Heart right ventricle (tissue), 16 donors: ENCODE results near the gene TEPSIN. TPM values are rescaled to one million over a fixed set of nuclear protein-coding genes. Genes with fewer than 3 reads are reported as not detected.

Experiments
- ATAC-seq, 8 donors: fragments of 200-7000 bp; cut with Tn5 transposase; one replicate each; pipeline ENCODE4 v1.9.1; 2020; ENCODE audit warnings: mild to moderate bottlenecking in 8 of 8, moderate library complexity in 8 of 8, moderate number of reproducible peaks in 1 of 8
- DNase-seq, 2 donors: peaks; one replicate each; pipeline ENCODE4 v3.0.0-alpha.2; 2020
- H3K27ac ChIP-seq, 10 donors: fragments of 200-600 bp; sonication (generic) in 2 of 10; one replicate each; pipeline versions ENCODE4 v1.5.0 to v1.8.0; 2020 to 2022; ENCODE audit warnings: mild to moderate bottlenecking in 3 of 10
- H3K27me3 ChIP-seq, 7 donors: fragments of 200-600 bp; one replicate each; pipeline ENCODE4 v1.8.0; 2021 to 2022; ENCODE audit warnings: mild to moderate bottlenecking in 2 of 7
- H3K36me3 ChIP-seq, 9 donors: fragments of 200-600 bp; sonication (generic) in 1 of 9; one replicate each; pipeline versions ENCODE4 v1.5.0 to v1.8.0; 2020 to 2022; ENCODE audit warnings: mild to moderate bottlenecking in 2 of 9
- H3K4me1 ChIP-seq, 9 donors: fragments of 200-600 bp; sonication (generic) in 1 of 9; one replicate each; pipeline versions ENCODE4 v1.5.0 to v1.8.0; 2020 to 2022; ENCODE audit warnings: mild to moderate bottlenecking in 4 of 9
- H3K4me3 ChIP-seq, 10 donors: fragments of 200-600 bp; sonication (generic) in 2 of 10; one replicate each; pipeline versions ENCODE4 v1.5.0 to v1.8.0; 2020 to 2022; ENCODE audit warnings: mild to moderate bottlenecking in 7 of 10, moderate library complexity in 2 of 10
- H3K9me3 ChIP-seq, 11 donors: fragments of 200-600 bp in 10 of 11; sonication (generic) in 2 of 11; one replicate each; pipeline versions ENCODE4 v1.5.0 to v1.8.0; 2013 to 2022; ENCODE audit warnings: mild to moderate bottlenecking in 2 of 11, control low read depth in 1 of 11, moderate library complexity in 1 of 11
- CTCF ChIP-seq, 9 donors: fragments of 200-600 bp; sonication (generic) in 2 of 9; IDR thresholded peaks; one replicate each; pipeline versions ENCODE4 v1.5.0 to v1.8.0; 2021 to 2022; ENCODE audit warnings: antibody characterized with exemption in 9 of 9, mild to moderate bottlenecking in 5 of 9, moderate library complexity in 1 of 9
- WGBS, 2 donors: extraction: QIAGEN DNeasy Blood & Tissue Kit; methylation state at CpG; one replicate each; pipeline ENCODE4 v1.1.7; 2013; ENCODE audit warnings: inconsistent platforms in 1 of 2; 5-methylcytosine and 5-hydroxymethylcytosine counted together
- intact Hi-C, 10 donors: fragments of 100-400 bp; cut with DNase I; formaldehyde crosslinking; loops; one replicate each; pipeline versions ENCODE4 v1.11.1 to v1.14.2; 2022
- polyA plus RNA-seq, 2 donors: library from polyadenylated mRNA; stranded (reverse); fragments of 200-250 nt; gene quantifications; one replicate each; pipeline ENCODE4 v1.2.3, GENCODE V29; 2013
- total RNA-seq, 10 donors: library from RNA; stranded (reverse); fragmentation: NEBNext Ultra II Directional in 3 of 10; extraction: Animal tissue kit (Norgen Biotek cat#: 25700) in 3 of 10; gene quantifications; one replicate each; pipeline versions ENCODE4 v1.2.1 to v1.2.4, GENCODE V29; 2021 to 2023
- donor health status: Arrhythmogenic right ventricular cardiomyopathy.
- donor health status: ischemic (EF 13 %, LVEDD 7.1; RV severe dilation, severe dysfunction).
- donor health status: healthy with polysubstance abuse.
- donor health status: DM: no; HTN: yes; CAD: no.
- donor health status: DM: no; HTN: no; CAD: no.
- donor health status: ischemic (EF 25% LVEDD 6.9; RV normal size, moderate dysfunction).
- donor health status: ischemic (EF 25% LVEDD 5.7; RV mildly dilated, moderate dysfunction).
- donor health status: healthy.
- donor health status: DM: yes; HTN: yes; CAD: no.
- donor health status: Ischemic cardiomyopathy.
- donor health status: ischemic (EF 35%, LVEDD 5.7; RV mildly dilated, moderate dysfunction).
- donor health status: nonischemic (EF 11% LVEDD 7.7; RV severe dilation, severe dysfunction).
- donor health status: DM: yes; HTN: yes; CAD: no.
- donor health status: PGD.
- donor health status: ischemic (EF 29% LVEDD 5.4; RV normal size, mild dysfunction).
- donor health status: nonischemic (EF 23%, LVEDD 6.1; RV moderate dilation, normal function).

The TEPSIN gene
- total and polyA plus RNA-seq, 12 donors: 6.2 to 30.4 (median 9.8) TPM

DNA sequence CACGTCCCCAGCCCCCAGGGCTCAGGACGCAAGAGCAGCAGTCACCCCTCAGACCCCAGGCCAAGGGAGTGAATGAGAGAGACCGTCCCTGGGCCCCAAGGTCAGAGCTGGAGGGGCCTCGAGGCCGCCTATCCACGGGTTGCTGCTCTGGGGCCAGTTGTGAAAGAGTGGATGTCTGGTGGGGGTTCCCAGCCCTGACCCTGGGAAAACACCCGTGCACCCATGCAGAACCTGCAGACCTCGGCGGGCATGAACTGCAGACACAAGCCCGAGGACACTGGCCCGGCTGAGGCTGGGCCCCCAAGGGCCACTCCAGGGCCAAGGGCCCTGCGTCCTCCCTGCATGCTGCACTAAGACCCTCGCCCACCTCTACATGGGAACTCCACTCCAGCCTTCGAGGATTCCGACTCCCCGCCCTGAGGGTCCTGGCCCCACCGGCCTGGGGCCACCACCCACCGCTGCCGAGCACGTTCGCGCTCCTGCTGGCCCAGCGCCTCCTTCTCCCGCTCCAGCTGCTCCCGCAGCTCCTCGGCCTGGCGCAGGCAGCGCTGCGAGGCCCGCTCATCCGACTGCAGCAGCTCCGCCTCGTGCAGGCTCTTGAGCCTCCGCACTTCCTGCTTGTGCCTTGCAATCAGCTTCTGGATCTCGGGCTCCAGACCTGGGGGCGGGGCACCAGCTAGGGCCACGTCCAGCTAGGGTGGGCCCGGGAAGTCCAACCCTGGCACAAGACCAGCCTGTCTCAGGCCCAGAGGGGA lies 45.2 kb downstream of the TEPSIN start:
- TF ChIP-seq CTCF (IDR thresholded peaks at IDR 0.05): no peak
- peaks cover 0 to 35% (median 20%) of the 10 kb centered on the region in 9 donors for H3K4me1 ChIP-seq
- H3K4me3 ChIP-seq: no peak overlapping the region
- no peak overlapping the region for H3K27ac ChIP-seq
- peaks cover 0 to 35% (median 0%) of the 10 kb centered on the region in 9 donors for H3K36me3 ChIP-seq
- H3K9me3 ChIP-seq: no peaks in the 10 kb centered on the region
- 87 to 91% methylated on average over 38 of the region's 38 CpGs for WGBS, 2 donors
- ATAC-seq (no peak), DNase-seq (no peak)
- intact Hi-C loops: loop anchor here in 3 of 10 donors (10.0 kb wide), 1 partner anchor 49 kb away; no protein-coding TSS in a partner anchor
- no peaks in the 10 kb centered on the region for H3K27me3 ChIP-seq

GRCh38 chr17:81193051-81193410 lies 45.8 kb downstream of the TEPSIN start:
- intact Hi-C loops: loop anchor here in 3 of 10 donors (10.0 kb wide), 1 partner anchor 48 kb away; no protein-coding TSS in a partner anchor
- 93 to 95% methylated on average over 17 of the region's 17 CpGs for WGBS, 2 donors
- Histone ChIP-seq H3K36me3 (peaks cover 0 to 29% (median 0%) of the 10 kb centered on the region in 9 donors), H3K27ac (no peak overlapping the region), H3K4me3 (no peak overlapping the region), H3K9me3 (no peaks in the 10 kb centered on the region), H3K4me1 (peaks cover 0 to 34% (median 20%) of the 10 kb centered on the region in 9 donors), H3K27me3 (no peaks in the 10 kb centered on the region)
- DNase-seq (no peak), ATAC-seq (no peak)
- no peak for TF ChIP-seq CTCF (IDR thresholded peaks at IDR 0.05)

- Histone ChIP-seq H3K27ac (no peak overlapping the region), H3K9me3 (no peaks in the 10 kb centered on the region), H3K4me3 (no peak overlapping the region), H3K27me3 (no peaks in the 10 kb centered on the region), H3K4me1 (peaks cover 0 to 31% (median 20%) of the 10 kb centered on the region in 9 donors), H3K36me3 (peaks cover 0 to 24% (median 0%) of the 10 kb centered on the region in 9 donors)
- 85 to 91% methylated on average over 25 to 34 of the region's 34 CpGs for WGBS, 2 donors
- TF ChIP-seq CTCF (IDR thresholded peaks at IDR 0.05): no peak
- intact Hi-C loops: loop anchor here in 3 of 10 donors (10.0 kb wide), 1 partner anchor 48 kb away; no protein-coding TSS in a partner anchor
- DNase-seq (no peak), ATAC-seq (no peak)
Measured at GRCh38 chr17:81192386-81193050, 46.3 kb downstream of the TEPSIN start.

GRCh38 chr17:81191646-81192045 lies 47.2 kb downstream of the TEPSIN start:
- 83 to 96% methylated on average over 14 of the region's 14 CpGs for WGBS, 2 donors
- H3K27ac ChIP-seq: no peak overlapping the region
- peaks cover 0 to 26% (median 17%) of the 10 kb centered on the region in 9 donors for H3K4me1 ChIP-seq
- no peak overlapping the region for H3K4me3 ChIP-seq
- no peaks in the 10 kb centered on the region for H3K9me3 ChIP-seq
- DNase-seq (no peak), ATAC-seq (no peak)
- no peaks in the 10 kb centered on the region for H3K27me3 ChIP-seq
- intact Hi-C loops: loop anchor here in 3 of 10 donors (10.0 kb wide), 1 partner anchor 47 kb away; no protein-coding TSS in a partner anchor
- TF ChIP-seq CTCF (IDR thresholded peaks at IDR 0.05): no peak
- H3K36me3 ChIP-seq: peaks cover 0 to 24% (median 0%) of the 10 kb centered on the region in 9 donors
